HEK293 (cell line): ENCODE data around the gene RHD.

Experiments used
- EGR2 ChIP-seq: fragments of 450-650 bp; formaldehyde crosslinking; IDR thresholded peaks from 2 replicates; pipeline ENCODE4 v1.5.1; 2016; ENCODE audit warnings: low read depth, missing biosample characterization, missing genetic modification characterization
- HOXA7 ChIP-seq: sonication (generic); formaldehyde crosslinking; IDR thresholded peaks from 2 replicates; pipeline ENCODE4 v1.8.1; 2022; ENCODE audit warnings: missing genetic modification reagents, borderline replicate concordance
- KLF10 ChIP-seq: fragments of 450-650 bp; IDR thresholded peaks from 2 replicates; pipeline ENCODE4 v1.5.1; 2018; ENCODE audit warnings: missing biosample characterization, mild to moderate bottlenecking, missing genetic modification characterization
- KLF7 ChIP-seq: fragments of 450-650 bp; formaldehyde crosslinking; IDR thresholded peaks from 2 replicates; pipeline ENCODE4 v1.5.1; 2016; ENCODE audit warnings: missing biosample characterization, missing genetic modification characterization, borderline replicate concordance
- KLF8 ChIP-seq: fragments of 450-650 bp; formaldehyde crosslinking; IDR thresholded peaks from 2 replicates; pipeline ENCODE4 v1.5.1; 2016; ENCODE audit warnings: missing biosample characterization, missing genetic modification characterization
- TCF7L2 ChIP-seq: IDR thresholded peaks from 2 replicates; pipeline ENCODE4 v1.6.1; 2011; ENCODE audit warnings: low read depth, mild to moderate bottlenecking, inconsistent platforms, low read length, moderate library complexity, borderline replicate concordance
- ZBTB7A ChIP-seq: fragments of 450-650 bp; formaldehyde crosslinking; IDR thresholded peaks from 2 replicates; pipeline ENCODE4 v1.5.1; 2016; ENCODE audit warnings: low read depth, missing biosample characterization, missing genetic modification characterization
- ZFP69B ChIP-seq: fragments of 450-650 bp; formaldehyde crosslinking; IDR thresholded peaks from 2 replicates; pipeline ENCODE4 v1.5.1; 2016; ENCODE audit warnings: missing biosample characterization, missing genetic modification characterization
- ZNF16 ChIP-seq: fragments of 450-650 bp; formaldehyde crosslinking; IDR thresholded peaks from 2 replicates; pipeline ENCODE4 v1.5.1; 2016; ENCODE audit warnings: low read depth, missing biosample characterization, missing genetic modification characterization
- ZNF174 ChIP-seq: fragments of 450-650 bp; formaldehyde crosslinking; IDR thresholded peaks from 2 replicates; pipeline ENCODE4 v1.5.0; 2017; ENCODE audit warnings: missing biosample characterization, mild to moderate bottlenecking, missing genetic modification characterization
- ZNF175 ChIP-seq: fragments of 450-650 bp; formaldehyde crosslinking; IDR thresholded peaks from 2 replicates; pipeline ENCODE4 v1.5.1; 2016; ENCODE audit warnings: missing biosample characterization, missing genetic modification characterization
- ZNF23 ChIP-seq: fragments of 450-650 bp; formaldehyde crosslinking; IDR thresholded peaks from 2 replicates; pipeline ENCODE4 v1.5.1; 2016; ENCODE audit warnings: missing biosample characterization, missing genetic modification characterization, borderline replicate concordance
- ZNF239 ChIP-seq: fragments of 450-650 bp; formaldehyde crosslinking; IDR thresholded peaks from 2 replicates; pipeline ENCODE4 v1.5.1; 2016; ENCODE audit warnings: missing biosample characterization, missing genetic modification characterization
- ZNF266 ChIP-seq: fragments of 450-650 bp; formaldehyde crosslinking; IDR thresholded peaks from 2 replicates; pipeline ENCODE4 v1.5.1; 2016; ENCODE audit warnings: missing biosample characterization, missing genetic modification characterization, low read depth
- ZNF354C ChIP-seq: fragments of 450-650 bp; formaldehyde crosslinking; IDR thresholded peaks from 2 replicates; pipeline ENCODE4 v1.5.1; 2016; ENCODE audit warnings: missing biosample characterization, missing genetic modification characterization, low read depth, borderline replicate concordance
- ZNF433 ChIP-seq: fragments of 450-650 bp; formaldehyde crosslinking; IDR thresholded peaks from 2 replicates; pipeline ENCODE4 v1.5.1; 2016; ENCODE audit warnings: missing biosample characterization, missing genetic modification characterization, low read depth
- ZNF529 ChIP-seq: fragments of 450-650 bp; formaldehyde crosslinking; IDR thresholded peaks from 2 replicates; pipeline ENCODE4 v1.5.1; 2017; ENCODE audit warnings: missing genetic modification characterization, missing biosample characterization; ENCODE audit not compliant: insufficient replicate concordance
- ZNF549 ChIP-seq: fragments of 450-650 bp; IDR thresholded peaks from 2 replicates; pipeline ENCODE4 v1.5.1; 2018; ENCODE audit warnings: missing biosample characterization, missing genetic modification characterization, mild to moderate bottlenecking, inconsistent platforms, moderate library complexity
- ZNF555 ChIP-seq: fragments of 450-650 bp; formaldehyde crosslinking; conservative IDR thresholded peaks from 2 replicates; pipeline ENCODE4 v1.5.1; 2017; ENCODE audit warnings: missing biosample characterization, mild to moderate bottlenecking, missing genetic modification characterization, inconsistent platforms
- ZNF600 ChIP-seq: fragments of 450-650 bp; formaldehyde crosslinking; IDR thresholded peaks from 2 replicates; pipeline ENCODE4 v1.5.1; 2016; ENCODE audit warnings: missing biosample characterization, missing genetic modification characterization
- ZNF624 ChIP-seq: fragments of 450-650 bp; formaldehyde crosslinking; IDR thresholded peaks from 2 replicates; pipeline ENCODE4 v1.5.1; 2017; ENCODE audit warnings: missing biosample characterization, missing genetic modification characterization
- ZNF747 ChIP-seq: fragments of 450-650 bp; formaldehyde crosslinking; IDR thresholded peaks from 2 replicates; pipeline ENCODE4 v1.5.1; 2016; ENCODE audit warnings: missing biosample characterization, missing genetic modification characterization
- ZXDB ChIP-seq: fragments of 450-650 bp; formaldehyde crosslinking; IDR thresholded peaks from 2 replicates; pipeline ENCODE4 v1.5.1; 2016; ENCODE audit warnings: missing biosample characterization, missing genetic modification characterization
- TF ChIP-seq, protein P1 (sequence below): fragments of 450-650 bp; formaldehyde crosslinking; IDR thresholded peaks from 2 replicates; pipeline ENCODE4 v1.5.0; 2017; ENCODE audit warnings: missing biosample characterization, missing genetic modification characterization, borderline replicate concordance
- TF ChIP-seq, protein P2 (sequence below): fragments of 450-650 bp; formaldehyde crosslinking; IDR thresholded peaks from 2 replicates; pipeline ENCODE4 v1.5.1; 2016; ENCODE audit warnings: missing biosample characterization, missing genetic modification characterization
- TF ChIP-seq, protein P3 (sequence below): fragments of 450-650 bp; formaldehyde crosslinking; IDR thresholded peaks from 2 replicates; pipeline ENCODE4 v1.5.1; 2017; ENCODE audit warnings: missing biosample characterization, missing genetic modification characterization
- TF ChIP-seq, protein P4 (sequence below): fragments of 450-650 bp; formaldehyde crosslinking; IDR thresholded peaks from 2 replicates; pipeline ENCODE4 v1.5.1; 2016; ENCODE audit warnings: missing biosample characterization, missing genetic modification characterization
- TF ChIP-seq, protein P5 (sequence below): fragments of 450-650 bp; formaldehyde crosslinking; IDR thresholded peaks from 2 replicates; pipeline ENCODE4 v1.5.1; 2017; ENCODE audit warnings: missing biosample characterization, missing genetic modification characterization
- TF ChIP-seq, protein P6 (sequence below): fragments of 450-650 bp; formaldehyde crosslinking; IDR thresholded peaks from 2 replicates; pipeline ENCODE4 v1.5.1; 2016; ENCODE audit warnings: missing biosample characterization, missing genetic modification characterization

Gene RHD

DNA sequence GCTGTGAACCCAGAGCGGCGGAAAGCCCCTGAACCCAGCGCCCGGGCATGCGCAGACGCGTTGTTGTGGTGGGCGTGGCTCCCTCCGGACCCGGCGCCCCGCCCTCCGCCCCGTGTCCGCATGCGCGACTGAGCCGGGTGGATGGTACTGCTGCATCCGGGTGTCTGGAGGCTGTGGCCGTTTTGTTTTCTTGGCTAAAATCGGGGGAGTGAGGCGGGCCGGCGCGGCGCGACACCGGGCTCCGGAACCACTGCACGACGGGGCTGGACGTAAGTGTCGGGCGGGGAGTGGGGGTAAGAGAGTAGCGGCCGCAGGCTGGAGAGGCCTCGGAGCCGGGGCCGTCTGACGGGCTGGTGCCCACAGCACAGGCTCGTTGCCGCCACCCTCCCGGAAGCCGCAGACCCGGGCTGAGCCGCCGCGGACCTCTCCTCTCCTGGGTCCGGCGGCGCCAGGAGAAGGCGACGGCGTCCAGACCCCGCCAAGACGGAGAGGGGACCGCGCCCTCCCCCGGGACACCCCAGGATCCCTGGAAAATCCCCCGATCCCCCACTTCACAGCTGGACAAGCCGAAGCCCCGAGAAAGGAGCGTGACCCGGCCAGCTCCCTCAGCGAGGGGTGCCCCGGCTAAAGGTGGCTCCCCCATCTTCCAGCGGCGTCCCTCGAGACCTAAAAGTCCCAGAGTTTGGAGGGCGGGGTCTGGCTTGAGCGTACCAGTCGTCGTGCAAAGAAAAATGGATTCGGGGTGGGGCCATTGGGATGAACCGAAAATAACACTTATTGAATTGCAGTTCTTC lies 66.1 kb downstream of the RHD start, which contains the start of gene TMEM50A (continued):
- TF ChIP-seq ZNF600 (peak; percentile 96), ZNF23 (tag by site-specific recombination) (no peak), ZNF529 (tag by site-specific recombination) (no peak), ZNF555 (tag by site-specific recombination) (no peak), ZNF266 (no peak; the same call in 1 of the 2 replicates), KLF7 (tag by site-specific recombination) (no peak), ZNF433 (tag by site-specific recombination) (no peak), EGR2 (tag by site-specific recombination) (no peak), HOXA7 (CRISPR knock-in tag) (no peak), ZXDB (tag by site-specific recombination) (peak; percentile 63), ZFP69B (tag by site-specific recombination) (0 out of 2 replicates have a peak, but pooled peaks have one; percentile 56), ZNF174 (tag by site-specific recombination) (no peak), ZNF549 (no peak), ZNF175 (tag by site-specific recombination) (no peak), ZBTB7A (tag by site-specific recombination) (0 out of 2 replicates have a peak, but pooled peaks have one; percentile 78), ZNF747 (tag by site-specific recombination) (no peak), KLF8 (tag by site-specific recombination) (peak; percentile 71), ZNF624 (tag by site-specific recombination) (no peak), ZNF16 (tag by site-specific recombination) (no peak), KLF10 (tag by site-specific recombination) (peak; percentile 53; the same call in 1 of the 2 replicates), ZNF239 (no peak), TCF7L2 (no peak), ZNF354C (tag by site-specific recombination) (no peak)
- TF ChIP-seq, protein P1, sequence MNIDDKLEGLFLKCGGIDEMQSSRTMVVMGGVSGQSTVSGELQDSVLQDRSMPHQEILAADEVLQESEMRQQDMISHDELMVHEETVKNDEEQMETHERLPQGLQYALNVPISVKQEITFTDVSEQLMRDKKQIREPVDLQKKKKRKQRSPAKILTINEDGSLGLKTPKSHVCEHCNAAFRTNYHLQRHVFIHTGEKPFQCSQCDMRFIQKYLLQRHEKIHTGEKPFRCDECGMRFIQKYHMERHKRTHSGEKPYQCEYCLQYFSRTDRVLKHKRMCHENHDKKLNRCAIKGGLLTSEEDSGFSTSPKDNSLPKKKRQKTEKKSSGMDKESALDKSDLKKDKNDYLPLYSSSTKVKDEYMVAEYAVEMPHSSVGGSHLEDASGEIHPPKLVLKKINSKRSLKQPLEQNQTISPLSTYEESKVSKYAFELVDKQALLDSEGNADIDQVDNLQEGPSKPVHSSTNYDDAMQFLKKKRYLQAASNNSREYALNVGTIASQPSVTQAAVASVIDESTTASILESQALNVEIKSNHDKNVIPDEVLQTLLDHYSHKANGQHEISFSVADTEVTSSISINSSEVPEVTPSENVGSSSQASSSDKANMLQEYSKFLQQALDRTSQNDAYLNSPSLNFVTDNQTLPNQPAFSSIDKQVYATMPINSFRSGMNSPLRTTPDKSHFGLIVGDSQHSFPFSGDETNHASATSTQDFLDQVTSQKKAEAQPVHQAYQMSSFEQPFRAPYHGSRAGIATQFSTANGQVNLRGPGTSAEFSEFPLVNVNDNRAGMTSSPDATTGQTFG (tag by site-specific recombination): no peak
- TF ChIP-seq, protein P2, sequence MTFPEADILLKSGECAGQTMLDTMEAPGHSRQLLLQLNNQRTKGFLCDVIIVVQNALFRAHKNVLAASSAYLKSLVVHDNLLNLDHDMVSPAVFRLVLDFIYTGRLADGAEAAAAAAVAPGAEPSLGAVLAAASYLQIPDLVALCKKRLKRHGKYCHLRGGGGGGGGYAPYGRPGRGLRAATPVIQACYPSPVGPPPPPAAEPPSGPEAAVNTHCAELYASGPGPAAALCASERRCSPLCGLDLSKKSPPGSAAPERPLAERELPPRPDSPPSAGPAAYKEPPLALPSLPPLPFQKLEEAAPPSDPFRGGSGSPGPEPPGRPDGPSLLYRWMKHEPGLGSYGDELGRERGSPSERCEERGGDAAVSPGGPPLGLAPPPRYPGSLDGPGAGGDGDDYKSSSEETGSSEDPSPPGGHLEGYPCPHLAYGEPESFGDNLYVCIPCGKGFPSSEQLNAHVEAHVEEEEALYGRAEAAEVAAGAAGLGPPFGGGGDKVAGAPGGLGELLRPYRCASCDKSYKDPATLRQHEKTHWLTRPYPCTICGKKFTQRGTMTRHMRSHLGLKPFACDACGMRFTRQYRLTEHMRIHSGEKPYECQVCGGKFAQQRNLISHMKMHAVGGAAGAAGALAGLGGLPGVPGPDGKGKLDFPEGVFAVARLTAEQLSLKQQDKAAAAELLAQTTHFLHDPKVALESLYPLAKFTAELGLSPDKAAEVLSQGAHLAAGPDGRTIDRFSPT: peak; percentile 79
- TF ChIP-seq, protein P3, sequence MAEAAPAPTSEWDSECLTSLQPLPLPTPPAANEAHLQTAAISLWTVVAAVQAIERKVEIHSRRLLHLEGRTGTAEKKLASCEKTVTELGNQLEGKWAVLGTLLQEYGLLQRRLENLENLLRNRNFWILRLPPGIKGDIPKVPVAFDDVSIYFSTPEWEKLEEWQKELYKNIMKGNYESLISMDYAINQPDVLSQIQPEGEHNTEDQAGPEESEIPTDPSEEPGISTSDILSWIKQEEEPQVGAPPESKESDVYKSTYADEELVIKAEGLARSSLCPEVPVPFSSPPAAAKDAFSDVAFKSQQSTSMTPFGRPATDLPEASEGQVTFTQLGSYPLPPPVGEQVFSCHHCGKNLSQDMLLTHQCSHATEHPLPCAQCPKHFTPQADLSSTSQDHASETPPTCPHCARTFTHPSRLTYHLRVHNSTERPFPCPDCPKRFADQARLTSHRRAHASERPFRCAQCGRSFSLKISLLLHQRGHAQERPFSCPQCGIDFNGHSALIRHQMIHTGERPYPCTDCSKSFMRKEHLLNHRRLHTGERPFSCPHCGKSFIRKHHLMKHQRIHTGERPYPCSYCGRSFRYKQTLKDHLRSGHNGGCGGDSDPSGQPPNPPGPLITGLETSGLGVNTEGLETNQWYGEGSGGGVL: peak; percentile 71
- TF ChIP-seq, protein P4, sequence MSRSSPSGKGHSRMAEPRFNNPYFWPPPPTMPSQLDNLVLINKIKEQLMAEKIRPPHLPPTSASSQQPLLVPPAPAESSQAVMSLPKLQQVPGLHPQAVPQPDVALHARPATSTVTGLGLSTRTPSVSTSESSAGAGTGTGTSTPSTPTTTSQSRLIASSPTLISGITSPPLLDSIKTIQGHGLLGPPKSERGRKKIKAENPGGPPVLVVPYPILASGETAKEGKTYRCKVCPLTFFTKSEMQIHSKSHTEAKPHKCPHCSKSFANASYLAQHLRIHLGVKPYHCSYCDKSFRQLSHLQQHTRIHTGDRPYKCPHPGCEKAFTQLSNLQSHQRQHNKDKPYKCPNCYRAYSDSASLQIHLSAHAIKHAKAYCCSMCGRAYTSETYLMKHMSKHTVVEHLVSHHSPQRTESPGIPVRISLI (tag by site-specific recombination): no peak
- TF ChIP-seq, protein P5, sequence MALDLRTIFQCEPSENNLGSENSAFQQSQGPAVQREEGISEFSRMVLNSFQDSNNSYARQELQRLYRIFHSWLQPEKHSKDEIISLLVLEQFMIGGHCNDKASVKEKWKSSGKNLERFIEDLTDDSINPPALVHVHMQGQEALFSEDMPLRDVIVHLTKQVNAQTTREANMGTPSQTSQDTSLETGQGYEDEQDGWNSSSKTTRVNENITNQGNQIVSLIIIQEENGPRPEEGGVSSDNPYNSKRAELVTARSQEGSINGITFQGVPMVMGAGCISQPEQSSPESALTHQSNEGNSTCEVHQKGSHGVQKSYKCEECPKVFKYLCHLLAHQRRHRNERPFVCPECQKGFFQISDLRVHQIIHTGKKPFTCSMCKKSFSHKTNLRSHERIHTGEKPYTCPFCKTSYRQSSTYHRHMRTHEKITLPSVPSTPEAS (tag by site-specific recombination): no peak
- TF ChIP-seq, protein P6, sequence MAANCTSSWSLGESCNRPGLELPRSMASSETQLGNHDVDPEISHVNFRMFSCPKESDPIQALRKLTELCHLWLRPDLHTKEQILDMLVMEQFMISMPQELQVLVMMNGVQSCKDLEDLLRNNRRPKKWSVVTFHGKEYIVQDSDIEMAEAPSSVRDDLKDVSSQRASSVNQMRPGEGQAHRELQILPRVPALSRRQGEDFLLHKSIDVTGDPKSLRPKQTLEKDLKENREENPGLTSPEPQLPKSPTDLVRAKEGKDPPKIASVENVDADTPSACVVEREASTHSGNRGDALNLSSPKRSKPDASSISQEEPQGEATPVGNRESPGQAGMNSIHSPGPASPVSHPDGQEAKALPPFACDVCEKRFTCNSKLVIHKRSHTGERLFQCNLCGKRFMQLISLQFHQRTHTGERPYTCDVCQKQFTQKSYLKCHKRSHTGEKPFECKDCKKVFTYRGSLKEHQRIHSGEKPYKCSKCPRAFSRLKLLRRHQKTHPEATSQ: peak; percentile 13; the same call in 1 of the 2 replicates
